ENCODE measurements around the gene ANKRD24.
"Not testable (repeated sequence)": the region's sequence is repeated elsewhere in the genome, so short reads cannot be mapped to it uniquely, and the experiment has no call there.

The ANKRD24 gene

DNA sequence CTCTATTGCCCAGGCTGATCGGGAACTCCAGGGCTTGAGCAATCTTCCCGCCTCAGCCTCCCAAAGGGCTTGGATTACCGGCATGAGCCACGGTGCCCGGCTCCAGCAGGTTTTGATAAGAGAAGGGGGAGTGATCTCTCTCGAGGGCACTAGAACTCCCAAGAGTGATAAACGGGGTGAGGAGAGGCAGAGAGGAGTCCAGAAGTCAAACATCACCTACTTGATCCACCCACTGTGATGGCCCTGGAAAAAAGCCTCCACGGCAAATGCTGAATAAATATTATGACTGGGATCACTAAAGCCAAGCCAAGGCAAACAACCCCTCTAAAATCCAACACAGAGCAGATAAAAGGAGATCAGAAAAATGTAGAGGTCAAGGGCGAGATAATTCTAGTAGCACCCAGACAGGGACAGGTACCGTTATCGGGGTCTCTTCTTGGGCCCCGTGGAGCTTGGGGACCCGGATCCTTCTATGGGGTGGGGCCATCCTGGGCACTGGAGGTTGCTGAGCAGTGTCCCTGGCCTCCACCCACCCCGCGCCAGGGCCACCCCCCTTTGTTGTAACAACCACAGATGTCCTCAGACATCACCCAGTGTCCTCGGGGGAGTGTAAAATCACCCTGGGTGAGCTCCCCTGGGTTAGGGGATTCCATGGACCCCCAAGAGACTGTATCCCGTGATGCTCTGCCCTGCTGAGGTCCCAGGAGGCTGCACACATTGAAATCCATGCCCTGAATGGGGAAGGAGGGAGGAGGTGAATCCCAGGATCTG is 32.8 kb upstream of the ANKRD24 start:
- Histone ChIP-seq H3K36me3 (ENCODE audit: control insufficient read depth in 2 of 2, insufficient read depth in 2 of 2, low read length in 2 of 2) (no peaks in the 10 kb centered on the region), H3K4me3 (ENCODE audit: low read length in 2 of 2) (no peak overlapping the region), H3K27me3 (ENCODE audit: control insufficient read depth in 2 of 2, insufficient read depth in 2 of 2, low read length in 2 of 2) (peaks cover 0 to 2% of the 10 kb centered on the region in 2 donors), H3K27ac (ENCODE audit: low read depth in 2 of 2, low read length in 2 of 2) (peak overlapping the region; percentile 71 to 86), H3K9me3 (ENCODE audit: control insufficient read depth in 2 of 2, low read length in 2 of 2) (no peaks in the 10 kb centered on the region), H3K9ac (ENCODE audit: low read depth in 1 of 2, low read length in 2 of 2) (peak overlapping the region in 1 of 2 donors; percentile 57), H3K4me1 (ENCODE audit: control insufficient read depth in 2 of 2, insufficient read depth in 2 of 2, low read length in 2 of 2) (peaks cover 12 to 37% of the 10 kb centered on the region in 2 donors)

- no peak overlapping the region for H3K9ac ChIP-seq (ENCODE audit: low read depth in 1 of 2, low read length in 2 of 2)
- H3K4me3 ChIP-seq (ENCODE audit: low read length in 2 of 2), result no peak overlapping the region
- H3K27me3 ChIP-seq (ENCODE audit: control insufficient read depth in 2 of 2, insufficient read depth in 2 of 2, low read length in 2 of 2), result peaks cover 0 to 2% of the 10 kb centered on the region in 2 donors
- H3K9me3 ChIP-seq (ENCODE audit: control insufficient read depth in 2 of 2, low read length in 2 of 2), result no peaks in the 10 kb centered on the region
- H3K27ac ChIP-seq (ENCODE audit: low read depth in 2 of 2, low read length in 2 of 2), result no peak overlapping the region
- H3K4me1 ChIP-seq (ENCODE audit: control insufficient read depth in 2 of 2, insufficient read depth in 2 of 2, low read length in 2 of 2), result peaks cover 7 to 23% of the 10 kb centered on the region in 2 donors
- no peaks in the 10 kb centered on the region for H3K36me3 ChIP-seq (ENCODE audit: control insufficient read depth in 2 of 2, insufficient read depth in 2 of 2, low read length in 2 of 2)
Observed at GRCh38 chr19:4151623-4152022, 30.9 kb upstream of the ANKRD24 start.

DNA sequence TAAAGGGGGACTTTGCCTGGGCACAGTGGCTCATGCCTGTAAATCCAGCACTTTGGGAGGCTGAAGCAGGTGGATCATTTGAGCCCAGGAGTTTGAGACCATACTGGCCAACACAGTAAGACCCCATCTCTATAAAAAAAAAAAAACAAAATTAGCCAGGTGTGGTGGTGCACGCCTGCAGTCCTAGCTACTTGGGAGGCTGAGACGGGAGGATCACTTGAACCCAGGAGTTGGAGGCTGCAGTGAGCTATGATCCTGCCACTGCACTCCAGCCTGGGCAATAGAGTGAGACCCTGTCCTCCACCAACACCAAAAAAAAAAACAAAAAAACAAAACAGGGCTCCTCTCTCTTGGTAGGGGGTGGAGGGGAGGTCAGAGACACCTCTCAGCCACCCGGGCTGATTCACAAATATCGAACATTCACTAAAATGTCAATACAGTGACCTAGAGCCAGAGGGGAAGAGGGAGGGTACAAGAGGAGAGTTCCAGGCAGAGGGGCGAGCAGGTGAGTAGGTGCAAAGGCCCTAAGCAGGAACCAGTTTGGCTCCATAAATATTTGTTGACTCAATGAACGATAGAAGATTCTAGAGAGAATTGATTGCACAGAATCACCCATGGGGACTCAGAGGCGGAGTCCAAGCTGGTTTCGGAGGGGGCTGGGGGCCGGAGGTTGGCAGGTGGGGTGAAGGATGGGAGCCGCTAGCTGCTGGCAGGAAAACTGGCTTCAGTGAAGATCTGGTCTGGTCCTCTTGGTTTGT is 30.1 kb upstream of the ANKRD24 start:
- Histone ChIP-seq H3K27ac (ENCODE audit: low read depth in 2 of 2, low read length in 2 of 2) (no peak overlapping the region), H3K9ac (ENCODE audit: low read depth in 1 of 2, low read length in 2 of 2) (no peak overlapping the region), H3K9me3 (ENCODE audit: control insufficient read depth in 2 of 2, low read length in 2 of 2) (no peaks in the 10 kb centered on the region), H3K4me1 (ENCODE audit: control insufficient read depth in 2 of 2, insufficient read depth in 2 of 2, low read length in 2 of 2) (peaks cover 7 to 23% of the 10 kb centered on the region in 2 donors), H3K27me3 (ENCODE audit: control insufficient read depth in 2 of 2, insufficient read depth in 2 of 2, low read length in 2 of 2) (peaks cover 0 to 2% of the 10 kb centered on the region in 2 donors), H3K4me3 (ENCODE audit: low read length in 2 of 2) (no peak overlapping the region), H3K36me3 (ENCODE audit: control insufficient read depth in 2 of 2, insufficient read depth in 2 of 2, low read length in 2 of 2) (no peaks in the 10 kb centered on the region)

- Histone ChIP-seq H3K27ac (ENCODE audit: low read depth in 2 of 2, low read length in 2 of 2) (no peak overlapping the region), H3K9ac (ENCODE audit: low read depth in 1 of 2, low read length in 2 of 2) (no peak overlapping the region), H3K36me3 (ENCODE audit: control insufficient read depth in 2 of 2, insufficient read depth in 2 of 2, low read length in 2 of 2) (no peaks in the 10 kb centered on the region), H3K27me3 (ENCODE audit: control insufficient read depth in 2 of 2, insufficient read depth in 2 of 2, low read length in 2 of 2) (peaks cover 0 to under 1% of the 10 kb centered on the region in 2 donors), H3K4me3 (ENCODE audit: low read length in 2 of 2) (no peak overlapping the region), H3K4me1 (ENCODE audit: control insufficient read depth in 2 of 2, insufficient read depth in 2 of 2, low read length in 2 of 2) (peaks cover 7 to 15% of the 10 kb centered on the region in 2 donors), H3K9me3 (ENCODE audit: control insufficient read depth in 2 of 2, low read length in 2 of 2) (no peaks in the 10 kb centered on the region)
Observed at GRCh38 chr19:4154571-4155312, 27.7 kb upstream of the ANKRD24 start.

DNA sequence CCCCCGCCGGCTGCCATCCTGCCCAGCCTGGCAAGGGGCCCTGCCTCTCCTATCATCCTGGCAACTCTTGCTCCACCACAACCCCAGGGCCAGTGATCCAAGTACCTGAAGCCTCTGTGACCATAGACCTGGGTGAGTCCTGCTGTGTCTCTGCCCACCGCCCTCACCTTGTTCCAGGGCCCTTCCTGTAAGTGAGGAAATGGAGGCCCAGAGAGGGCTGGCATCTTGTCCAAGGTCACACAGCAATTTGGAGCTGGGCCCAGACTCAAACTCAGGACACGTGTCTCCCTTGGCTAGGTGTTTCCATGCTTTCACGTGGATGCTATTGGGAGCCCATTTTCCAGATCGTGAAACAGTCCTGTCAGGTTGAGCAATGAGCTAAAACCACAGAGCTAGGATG is 25.3 kb upstream of the ANKRD24 start:
- Histone ChIP-seq H3K9me3 (ENCODE audit: control insufficient read depth in 2 of 2, low read length in 2 of 2) (no peaks in the 10 kb centered on the region), H3K9ac (ENCODE audit: low read depth in 1 of 2, low read length in 2 of 2) (no peak overlapping the region), H3K4me3 (ENCODE audit: low read length in 2 of 2) (no peak overlapping the region), H3K27ac (ENCODE audit: low read depth in 2 of 2, low read length in 2 of 2) (no peak overlapping the region), H3K27me3 (ENCODE audit: control insufficient read depth in 2 of 2, insufficient read depth in 2 of 2, low read length in 2 of 2) (peaks cover 0 to 4% of the 10 kb centered on the region in 2 donors), H3K4me1 (ENCODE audit: control insufficient read depth in 2 of 2, insufficient read depth in 2 of 2, low read length in 2 of 2) (peaks cover 0 to 5% of the 10 kb centered on the region in 2 donors), H3K36me3 (ENCODE audit: control insufficient read depth in 2 of 2, insufficient read depth in 2 of 2, low read length in 2 of 2) (no peaks in the 10 kb centered on the region)

DNA sequence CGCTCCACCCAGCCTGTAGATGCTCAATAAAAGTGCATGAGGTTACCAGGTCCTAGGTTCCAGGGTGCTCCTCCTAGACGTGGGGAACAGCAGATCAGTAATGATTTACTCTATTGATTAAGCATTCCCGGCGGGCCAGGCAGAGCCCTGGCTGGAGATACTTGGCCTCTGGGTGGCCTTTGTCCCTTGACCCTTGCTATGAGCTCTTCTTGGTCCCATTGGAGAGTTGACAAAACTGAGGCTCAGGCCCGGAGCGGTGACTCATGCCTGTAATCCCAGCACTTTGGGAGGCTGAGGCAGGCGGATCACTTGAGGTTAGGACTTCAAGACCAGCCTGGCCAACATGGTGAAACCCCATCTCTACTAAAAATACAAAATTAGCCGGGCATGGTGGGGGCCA is 24.5 kb upstream of the ANKRD24 start:
- not testable (repeated sequence) for H3K4me3 ChIP-seq (ENCODE audit: low read length in 2 of 2); H3K4me1 ChIP-seq (ENCODE audit: control insufficient read depth in 2 of 2, insufficient read depth in 2 of 2, low read length in 2 of 2); H3K27me3 ChIP-seq (ENCODE audit: control insufficient read depth in 2 of 2, insufficient read depth in 2 of 2, low read length in 2 of 2); H3K36me3 ChIP-seq (ENCODE audit: control insufficient read depth in 2 of 2, insufficient read depth in 2 of 2, low read length in 2 of 2); H3K9ac ChIP-seq (ENCODE audit: low read depth in 1 of 2, low read length in 2 of 2); H3K27ac ChIP-seq (ENCODE audit: low read depth in 2 of 2, low read length in 2 of 2); H3K9me3 ChIP-seq (ENCODE audit: control insufficient read depth in 2 of 2, low read length in 2 of 2)

- Histone ChIP-seq H3K9me3 (ENCODE audit: control insufficient read depth in 2 of 2, low read length in 2 of 2) (no peaks in the 10 kb centered on the region), H3K27me3 (ENCODE audit: control insufficient read depth in 2 of 2, insufficient read depth in 2 of 2, low read length in 2 of 2) (peaks cover 0 to 4% of the 10 kb centered on the region in 2 donors), H3K4me3 (ENCODE audit: low read length in 2 of 2) (no peak overlapping the region), H3K36me3 (ENCODE audit: control insufficient read depth in 2 of 2, insufficient read depth in 2 of 2, low read length in 2 of 2) (no peaks in the 10 kb centered on the region), H3K4me1 (ENCODE audit: control insufficient read depth in 2 of 2, insufficient read depth in 2 of 2, low read length in 2 of 2) (no peaks in the 10 kb centered on the region), H3K9ac (ENCODE audit: low read depth in 1 of 2, low read length in 2 of 2) (no peak overlapping the region), H3K27ac (ENCODE audit: low read depth in 2 of 2, low read length in 2 of 2) (no peak overlapping the region)
Observed at GRCh38 chr19:4161415-4162077, 20.9 kb upstream of the ANKRD24 start.

DNA sequence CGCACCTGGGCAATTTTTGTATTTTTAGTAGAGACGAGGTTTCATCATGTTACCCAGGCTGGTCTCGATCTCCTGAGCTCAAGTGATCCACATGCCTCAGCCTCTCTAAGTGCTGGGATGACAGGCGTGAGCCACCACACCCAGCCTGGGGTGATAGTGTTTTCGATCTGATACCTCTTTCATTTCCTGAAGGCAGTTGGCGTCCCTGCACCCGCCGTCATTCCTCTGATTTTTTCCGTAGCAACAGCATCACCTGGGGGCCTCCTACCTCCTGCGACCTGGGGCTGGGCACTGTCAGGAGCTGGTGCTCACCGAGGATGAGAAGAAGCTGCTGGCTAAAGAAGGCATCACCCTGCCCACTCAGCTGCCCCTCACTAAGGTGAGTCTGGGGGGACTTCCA is 18.2 kb upstream of the ANKRD24 start:
- H3K9me3 ChIP-seq (ENCODE audit: control insufficient read depth in 2 of 2, low read length in 2 of 2), result no peaks in the 10 kb centered on the region
- H3K27me3 ChIP-seq (ENCODE audit: control insufficient read depth in 2 of 2, insufficient read depth in 2 of 2, low read length in 2 of 2), result peaks cover 2 to 4% of the 10 kb centered on the region in 2 donors
- H3K9ac ChIP-seq (ENCODE audit: low read depth in 1 of 2, low read length in 2 of 2), result no peak overlapping the region
- H3K36me3 ChIP-seq (ENCODE audit: control insufficient read depth in 2 of 2, insufficient read depth in 2 of 2, low read length in 2 of 2), result no peaks in the 10 kb centered on the region
- H3K4me1 ChIP-seq (ENCODE audit: control insufficient read depth in 2 of 2, insufficient read depth in 2 of 2, low read length in 2 of 2), result no peaks in the 10 kb centered on the region
- no peak overlapping the region for H3K4me3 ChIP-seq (ENCODE audit: low read length in 2 of 2)
- no peak overlapping the region for H3K27ac ChIP-seq (ENCODE audit: low read depth in 2 of 2, low read length in 2 of 2)

DNA sequence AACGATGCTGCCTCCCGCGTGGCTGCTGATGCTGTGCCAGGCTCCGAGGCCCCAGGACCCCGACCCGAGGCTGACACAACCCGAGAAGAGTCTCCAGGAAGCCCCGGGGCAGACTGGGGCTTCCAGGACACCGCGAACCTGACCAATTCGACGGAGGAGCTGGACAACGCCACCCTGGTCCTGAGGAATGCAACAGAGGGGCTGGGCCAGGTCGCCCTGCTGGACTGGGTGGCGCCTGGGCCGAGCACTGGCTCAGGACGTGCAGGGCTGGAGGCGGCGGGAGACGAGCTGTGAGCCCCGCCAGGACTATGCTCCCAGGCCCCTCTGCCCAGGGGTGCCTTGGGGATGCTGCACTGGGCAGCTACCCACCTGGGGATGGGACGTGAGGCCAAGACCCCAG is 10.8 kb upstream of the ANKRD24 start:
- Histone ChIP-seq H3K9me3 (ENCODE audit: control insufficient read depth in 2 of 2, low read length in 2 of 2) (no peaks in the 10 kb centered on the region), H3K36me3 (ENCODE audit: control insufficient read depth in 2 of 2, insufficient read depth in 2 of 2, low read length in 2 of 2) (peaks cover 9 to 11% of the 10 kb centered on the region in 2 donors), H3K4me3 (ENCODE audit: low read length in 2 of 2) (no peak overlapping the region), H3K4me1 (ENCODE audit: control insufficient read depth in 2 of 2, insufficient read depth in 2 of 2, low read length in 2 of 2) (peaks cover 7 to 32% of the 10 kb centered on the region in 2 donors), H3K9ac (ENCODE audit: low read depth in 1 of 2, low read length in 2 of 2) (no peak overlapping the region), H3K27me3 (ENCODE audit: control insufficient read depth in 2 of 2, insufficient read depth in 2 of 2, low read length in 2 of 2) (peaks cover 2 to 6% of the 10 kb centered on the region in 2 donors), H3K27ac (ENCODE audit: low read depth in 2 of 2, low read length in 2 of 2) (no peak overlapping the region)

All from mucosa of rectum (tissue), 2 donors.